ENCODE measurements around the gene CPA4.
"Not testable (repeated sequence)": the region's sequence is repeated elsewhere in the genome, so short reads cannot be mapped to it uniquely, and the experiment has no call there.

CPA4 gene, protein sequence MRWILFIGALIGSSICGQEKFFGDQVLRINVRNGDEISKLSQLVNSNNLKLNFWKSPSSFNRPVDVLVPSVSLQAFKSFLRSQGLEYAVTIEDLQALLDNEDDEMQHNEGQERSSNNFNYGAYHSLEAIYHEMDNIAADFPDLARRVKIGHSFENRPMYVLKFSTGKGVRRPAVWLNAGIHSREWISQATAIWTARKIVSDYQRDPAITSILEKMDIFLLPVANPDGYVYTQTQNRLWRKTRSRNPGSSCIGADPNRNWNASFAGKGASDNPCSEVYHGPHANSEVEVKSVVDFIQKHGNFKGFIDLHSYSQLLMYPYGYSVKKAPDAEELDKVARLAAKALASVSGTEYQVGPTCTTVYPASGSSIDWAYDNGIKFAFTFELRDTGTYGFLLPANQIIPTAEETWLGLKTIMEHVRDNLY

DNA sequence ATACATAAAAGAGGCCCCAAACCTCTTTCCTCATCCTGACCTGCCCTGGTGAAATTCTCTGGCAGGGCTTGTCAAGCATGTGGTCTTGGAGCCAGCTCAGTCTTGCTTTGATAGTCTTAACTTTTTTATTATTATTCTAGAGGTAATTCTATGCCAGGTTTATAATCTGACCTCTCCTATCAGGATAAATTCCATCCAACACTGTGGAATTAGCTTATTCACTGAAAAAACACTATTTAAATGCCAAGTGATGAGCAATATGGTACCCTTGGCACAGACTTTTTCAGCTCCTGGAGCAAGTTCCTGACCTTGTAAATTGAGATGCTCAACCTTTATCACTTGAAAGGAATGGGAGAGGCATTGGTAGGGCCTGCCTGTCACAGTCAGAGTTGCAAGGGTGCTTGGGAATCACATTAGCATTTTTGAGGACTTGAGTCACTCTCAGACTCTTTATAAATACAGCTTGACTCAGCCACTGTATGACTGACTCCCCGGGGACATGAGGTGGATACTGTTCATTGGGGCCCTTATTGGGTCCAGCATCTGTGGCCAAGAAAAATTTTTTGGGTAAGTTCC lies at the start of gene CPA4:
Gene CPA4 (plus strand): TSS at position 480 of the 576 bp plus-strand sequence. CDS start 20 bp downstream, at position 500.
- DNase-seq (ENCODE audit: low read depth in 4 of 4, low spot score in 1 of 4) = no peak

DNA sequence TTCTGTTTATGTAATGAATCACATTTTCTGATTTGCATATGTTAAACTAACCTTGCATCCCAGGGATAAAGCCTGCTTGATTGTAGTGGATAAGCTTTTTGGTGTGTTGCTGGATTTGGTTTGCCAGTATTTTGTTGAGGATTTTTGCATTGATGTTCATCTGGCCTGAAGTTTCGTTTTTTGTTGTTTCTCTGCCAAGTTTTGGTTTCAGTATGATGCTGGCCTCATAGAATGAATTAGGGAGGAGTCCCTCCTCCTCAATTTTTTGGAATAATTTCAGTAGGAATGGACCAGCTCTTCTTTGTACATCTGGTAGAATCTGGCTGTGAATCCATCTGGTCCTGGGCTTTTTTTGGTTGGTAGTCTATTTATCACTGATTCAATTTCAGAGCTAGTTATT lies 49.5 kb upstream of the CPA4 start:
- not testable (repeated sequence) for DNase-seq (ENCODE audit: low read depth in 4 of 4, low spot score in 1 of 4)

DNA sequence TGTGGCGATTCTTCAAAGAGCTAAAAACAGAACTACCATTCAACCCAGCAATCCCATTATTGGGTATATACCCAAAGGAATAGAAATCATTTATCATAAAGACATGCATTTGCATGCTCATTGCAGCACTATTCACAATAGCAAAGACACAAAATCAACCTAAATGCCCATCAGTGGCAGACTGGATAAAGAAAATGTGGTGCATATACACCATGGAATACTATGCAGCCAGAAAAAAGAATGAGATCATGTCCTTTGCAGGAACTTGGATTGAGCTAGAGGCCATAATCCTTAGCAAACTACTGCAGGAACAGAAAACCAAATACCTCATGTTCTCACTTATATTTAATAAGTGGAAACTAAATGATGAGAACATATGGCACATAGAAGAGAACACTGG lies 46.5 kb upstream of the CPA4 start:
- DNase-seq (ENCODE audit: low read depth in 4 of 4, low spot score in 1 of 4) = not testable (repeated sequence)

DNA sequence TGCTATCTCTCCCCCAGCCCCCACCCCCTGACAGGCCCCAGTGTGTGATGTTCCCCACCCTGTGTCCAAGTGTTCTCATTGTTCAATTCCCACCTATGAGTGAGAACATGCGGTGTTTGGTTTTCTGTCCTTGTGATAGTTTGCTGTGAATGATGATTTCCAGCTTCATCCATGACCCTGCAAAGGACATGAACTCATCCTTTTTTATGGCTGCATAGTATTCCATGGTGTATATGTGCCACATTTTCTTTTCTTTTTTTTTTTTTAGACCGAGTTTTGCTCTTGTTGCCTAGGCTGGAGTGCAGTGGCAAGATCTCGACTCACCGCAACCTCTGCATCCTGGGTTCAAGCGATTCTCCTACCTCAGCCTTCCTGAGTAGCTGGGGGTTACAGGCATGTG lies 44.1 kb upstream of the CPA4 start:
- not testable (repeated sequence) for DNase-seq (ENCODE audit: low read depth in 4 of 4, low spot score in 1 of 4)

DNA sequence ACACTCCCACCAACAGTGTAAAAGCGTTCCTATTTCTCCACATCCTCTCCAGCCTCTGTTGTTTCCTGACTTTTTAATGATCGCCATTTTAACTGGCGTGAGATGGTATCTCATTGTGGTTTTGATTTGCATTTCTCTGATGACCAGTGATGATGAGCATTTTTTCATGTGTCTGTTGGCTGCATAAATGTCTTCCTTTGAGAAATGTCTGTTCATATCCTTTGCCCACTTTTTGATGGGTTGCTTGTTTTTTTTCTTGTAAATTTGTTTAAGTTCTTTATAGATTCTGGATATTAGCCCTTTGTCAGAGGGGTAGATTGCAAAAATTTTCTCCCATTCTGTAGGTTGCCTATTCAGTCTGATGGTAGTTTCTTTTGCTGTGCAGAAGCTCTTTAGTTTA lies 43.3 kb upstream of the CPA4 start:
- not testable (repeated sequence) for DNase-seq (ENCODE audit: low read depth in 4 of 4, low spot score in 1 of 4)

DNA sequence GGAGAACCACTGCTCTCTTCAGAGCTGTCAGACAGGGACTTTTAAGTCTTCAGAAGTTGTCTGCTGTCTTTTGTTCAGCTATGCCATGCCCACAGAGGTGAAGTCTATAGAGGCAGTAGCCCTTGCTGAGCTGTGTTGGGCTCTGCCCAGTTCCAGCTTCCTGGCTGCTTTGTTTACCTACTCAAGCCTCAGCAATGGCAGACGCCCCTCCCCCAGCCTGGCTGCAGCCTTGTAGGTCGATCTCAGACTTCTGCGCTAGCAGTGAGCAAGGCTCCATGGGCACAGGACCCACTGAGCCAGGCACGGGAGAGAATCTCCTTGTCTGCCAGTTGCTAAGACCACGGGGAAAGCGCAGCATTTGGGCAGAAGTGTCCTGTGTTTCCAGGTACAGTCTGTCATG lies 38.4 kb upstream of the CPA4 start:
- DNase-seq (ENCODE audit: low read depth in 4 of 4, low spot score in 1 of 4) = no peak

DNA sequence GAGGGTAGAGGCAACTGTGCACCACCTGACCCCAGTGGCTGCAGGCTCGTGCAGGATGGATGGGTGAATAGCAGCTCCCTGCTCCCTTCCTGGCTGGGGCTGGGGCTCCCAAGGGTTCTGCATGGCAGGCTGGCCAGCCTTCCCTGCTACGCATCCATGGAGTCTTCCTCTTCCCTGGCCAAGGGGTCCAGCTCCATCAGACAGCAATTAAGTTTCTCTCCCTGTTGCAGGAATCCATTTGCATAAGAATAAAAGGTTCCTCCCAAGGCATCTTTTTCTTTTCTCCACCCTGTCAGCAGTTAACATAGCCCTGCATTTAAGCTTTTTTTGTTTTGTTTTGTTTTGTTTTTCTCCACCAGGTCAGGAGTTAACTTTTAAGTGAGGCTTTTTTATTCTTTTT lies 36.3 kb upstream of the CPA4 start:
- DNase-seq (ENCODE audit: low read depth in 4 of 4, low spot score in 1 of 4) = no peak

DNA sequence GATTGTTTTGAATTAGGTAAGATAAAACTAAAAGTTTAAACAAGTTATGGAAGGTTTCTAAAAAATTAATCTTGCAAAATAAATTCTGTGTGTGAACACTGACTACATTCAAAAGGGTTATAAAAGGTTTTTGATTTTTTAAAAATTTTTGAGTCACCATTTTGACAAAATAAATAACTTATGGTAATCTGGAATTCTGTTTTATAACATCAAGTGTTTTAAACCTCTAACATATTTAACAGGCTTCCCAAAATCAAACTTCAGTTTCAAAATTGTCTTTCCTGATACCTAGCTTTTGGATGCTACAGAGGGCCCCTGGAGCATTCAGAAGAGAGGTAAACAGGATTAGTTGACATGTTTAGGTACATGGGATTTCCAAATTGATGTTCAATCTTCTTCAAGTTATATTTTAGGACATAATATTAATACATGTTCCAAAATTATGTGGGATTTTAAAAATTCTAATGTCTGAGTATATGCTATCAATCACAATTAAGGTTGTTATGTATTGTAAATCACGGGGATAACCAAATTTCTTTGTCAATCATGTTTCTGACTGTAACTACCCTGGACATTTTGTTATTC lies 34.4 kb upstream of the CPA4 start:
- no peak for DNase-seq (ENCODE audit: low read depth in 4 of 4, low spot score in 1 of 4)

DNA sequence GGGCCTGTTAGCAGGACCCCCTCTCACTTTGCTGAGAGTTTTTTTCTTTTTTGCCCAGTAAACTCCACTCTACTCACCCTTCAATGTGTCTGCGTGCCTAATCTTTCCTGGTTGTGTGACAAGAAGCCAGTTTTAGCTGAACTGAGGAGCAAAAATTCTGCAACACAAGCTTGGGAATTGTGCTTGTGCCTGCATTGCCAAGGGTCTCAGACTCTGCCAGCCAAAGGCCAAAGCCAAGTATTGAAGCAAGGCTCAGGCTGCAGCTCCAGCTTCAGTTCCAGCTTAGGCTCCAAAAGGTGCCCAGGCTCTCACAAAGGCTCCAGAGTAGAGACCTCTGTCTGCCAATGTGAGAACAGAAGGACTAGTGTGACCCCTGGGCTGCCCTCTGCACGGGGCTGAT lies 30.5 kb upstream of the CPA4 start:
- no peak for DNase-seq (ENCODE audit: low read depth in 4 of 4, low spot score in 1 of 4)

DNA sequence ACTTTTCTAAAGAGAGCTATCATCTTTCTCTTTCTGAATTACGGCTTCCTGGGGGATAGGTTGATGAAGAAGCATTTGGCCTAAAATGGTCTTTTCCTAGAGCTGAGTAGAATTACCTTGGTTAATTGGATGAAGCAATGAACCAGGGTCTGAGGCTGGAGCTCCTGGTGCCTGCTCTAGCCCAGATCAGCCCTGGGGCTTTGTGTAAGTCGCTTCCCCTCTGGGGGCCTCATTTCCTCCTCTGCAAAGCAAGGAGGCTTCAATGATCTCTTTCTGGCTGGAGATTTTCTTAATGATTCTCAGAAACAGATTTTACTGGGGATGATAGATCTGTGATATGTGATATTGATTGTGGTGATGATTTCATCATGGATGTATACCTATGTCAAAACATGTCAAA lies 29.8 kb upstream of the CPA4 start:
- no peak for DNase-seq (ENCODE audit: low read depth in 4 of 4, low spot score in 1 of 4)

DNA sequence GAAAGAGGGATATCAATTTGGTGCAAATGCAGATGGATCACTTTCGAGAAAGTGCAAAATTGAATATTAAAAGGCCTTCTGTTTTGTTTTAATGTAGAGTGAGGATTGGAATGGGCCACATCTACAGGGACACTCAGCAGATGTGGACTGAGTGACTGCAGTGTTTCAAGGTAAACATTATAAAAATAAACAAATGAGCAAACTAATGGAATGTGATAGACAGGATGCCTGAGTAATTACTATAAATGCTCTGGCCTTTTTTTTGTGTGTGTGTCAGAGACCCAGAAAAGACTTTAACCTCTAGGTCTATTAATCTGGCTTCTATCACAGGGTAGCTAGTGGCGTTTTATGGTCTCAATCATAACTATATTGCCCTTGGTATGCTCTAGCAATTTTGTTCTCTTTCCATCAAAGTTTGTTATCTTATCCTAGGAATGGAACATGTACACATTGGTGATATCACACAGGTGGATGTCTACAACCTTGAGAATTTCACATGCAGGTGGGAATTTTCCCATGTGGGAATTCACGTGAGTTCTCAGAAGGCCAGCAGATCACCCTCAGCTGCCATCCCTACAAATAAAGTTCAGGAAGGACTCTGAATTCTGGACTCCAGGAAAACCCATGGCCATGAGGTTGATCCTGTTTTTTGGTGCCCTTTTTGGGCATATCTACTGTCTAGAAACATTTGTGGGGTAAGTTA lies 26.6 kb upstream of the CPA4 start, which contains the start of gene CPA2:
Gene CPA2 (plus strand): TSS at position 606 of the 703 bp plus-strand sequence. CDS start 19 bp downstream, at position 625.
- DNase-seq (ENCODE audit: low read depth in 4 of 4, low spot score in 1 of 4) = no peak

DNA sequence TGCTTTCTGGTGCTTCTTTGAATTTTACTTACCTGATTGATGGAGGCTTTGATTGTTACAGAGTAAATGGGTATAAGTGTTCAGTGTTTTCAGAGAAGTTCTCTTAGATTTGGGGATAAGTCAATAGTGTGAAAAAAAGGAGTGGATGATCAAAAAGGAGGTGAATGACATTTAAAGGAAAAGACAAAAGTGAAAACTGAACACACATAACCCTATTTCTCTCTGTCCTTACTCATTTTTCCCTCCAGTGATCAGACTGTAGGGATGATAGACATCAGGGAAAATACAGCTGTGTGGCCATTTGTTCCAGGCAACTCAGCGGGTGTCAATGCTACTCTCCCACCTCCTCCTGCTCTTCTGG lies 26.0 kb upstream of the CPA4 start:
- no peak for DNase-seq (ENCODE audit: low read depth in 4 of 4, low spot score in 1 of 4)

DNA sequence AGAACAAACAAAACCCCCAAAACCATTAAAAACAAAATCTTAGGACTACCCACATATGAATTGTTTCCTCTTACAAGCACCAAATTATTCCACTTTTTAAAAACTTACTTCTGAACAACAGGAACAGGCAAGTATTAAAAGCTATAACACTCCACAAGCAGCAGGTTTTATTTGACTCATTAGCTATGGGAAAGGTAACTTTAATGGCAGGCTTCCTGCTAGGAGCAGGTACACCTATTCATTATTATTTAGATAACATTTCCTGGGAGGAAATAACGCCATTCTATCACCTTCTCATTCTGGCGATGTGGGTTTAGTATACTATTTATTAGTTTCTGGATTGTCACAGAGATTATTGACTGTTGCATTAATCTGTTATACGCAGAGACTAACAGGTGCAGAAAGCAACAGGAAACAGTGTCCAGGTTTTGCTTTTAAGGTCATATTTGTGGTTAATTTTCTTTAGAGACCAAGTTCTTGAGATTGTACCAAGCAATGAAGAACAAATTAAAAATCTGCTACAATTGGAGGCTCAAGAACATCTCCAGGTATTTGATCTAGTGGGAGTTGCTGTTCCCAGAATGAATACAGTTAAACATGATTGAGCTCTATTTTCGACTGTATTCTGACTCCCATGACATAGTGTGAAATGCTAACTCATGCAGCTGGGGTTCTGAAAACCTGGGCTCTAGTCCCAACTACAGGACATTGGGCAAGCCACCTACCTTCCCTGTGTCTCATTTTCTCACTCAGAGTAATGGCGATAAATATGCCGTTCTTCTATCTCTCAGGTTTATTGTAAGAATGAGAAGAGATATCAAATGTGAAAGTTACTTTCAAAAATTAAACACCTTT lies 24.3 kb upstream of the CPA4 start:
- no peak for DNase-seq (ENCODE audit: low read depth in 4 of 4, low spot score in 1 of 4)

DNA sequence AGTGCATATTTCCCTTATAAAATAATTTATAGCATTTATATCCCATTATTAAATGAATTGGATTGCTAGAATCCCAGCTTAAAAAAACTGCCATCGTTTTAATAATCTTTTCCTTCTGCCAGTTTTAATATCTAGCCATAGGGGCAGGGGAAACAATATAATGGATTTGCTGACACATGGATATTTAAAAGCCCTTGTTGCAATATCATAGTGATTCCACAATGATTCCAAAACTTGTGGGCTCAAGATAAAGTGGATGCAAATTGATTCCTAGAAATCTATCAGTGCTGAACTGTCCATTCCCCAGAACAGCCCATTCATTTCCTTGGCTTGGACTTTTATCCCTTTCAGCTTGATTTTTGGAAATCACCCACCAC lies 23.7 kb upstream of the CPA4 start:
- DNase-seq (ENCODE audit: low read depth in 4 of 4, low spot score in 1 of 4) = no peak

DNA sequence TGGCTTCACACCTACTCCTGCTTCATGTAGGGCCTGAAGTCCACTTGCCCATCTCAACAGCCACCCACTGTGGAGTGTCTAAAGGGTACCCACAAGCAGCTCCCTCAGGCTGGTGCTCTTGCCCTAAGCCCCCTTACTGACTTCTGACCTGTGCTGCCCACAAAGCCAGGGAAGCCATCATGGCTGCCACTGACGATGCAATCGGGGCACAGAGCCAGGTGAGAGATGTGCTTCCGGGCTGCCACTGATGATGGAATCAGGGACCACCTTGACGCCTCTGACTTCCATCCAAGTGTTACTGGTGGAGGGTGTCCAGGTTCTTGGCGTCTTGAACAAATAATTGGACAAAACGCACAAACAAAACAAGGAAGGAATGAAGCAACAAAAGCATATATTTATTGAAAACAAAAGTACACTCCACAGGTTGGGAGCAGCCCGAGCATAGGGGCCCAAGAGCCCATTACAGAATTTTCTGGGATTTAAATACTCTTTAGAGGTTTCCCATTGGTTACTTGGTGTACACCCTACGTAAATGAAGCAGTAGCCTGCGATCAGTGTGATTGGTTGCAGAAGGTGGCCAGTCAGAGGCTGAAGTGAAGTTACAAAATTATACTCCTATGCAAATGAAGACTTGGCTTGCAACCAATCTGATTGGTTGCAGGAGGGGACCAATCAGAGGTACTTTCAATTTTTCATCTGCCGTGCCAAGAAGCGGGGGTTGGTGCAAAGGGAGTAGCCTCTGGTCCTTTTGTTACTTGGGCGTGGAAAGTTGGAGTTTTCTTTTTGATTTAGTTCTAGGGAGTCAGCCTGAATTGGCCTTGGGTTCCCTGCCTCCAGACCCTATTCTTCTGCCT lies 21.8 kb upstream of the CPA4 start:
- no peak for DNase-seq (ENCODE audit: low read depth in 4 of 4, low spot score in 1 of 4)

DNA sequence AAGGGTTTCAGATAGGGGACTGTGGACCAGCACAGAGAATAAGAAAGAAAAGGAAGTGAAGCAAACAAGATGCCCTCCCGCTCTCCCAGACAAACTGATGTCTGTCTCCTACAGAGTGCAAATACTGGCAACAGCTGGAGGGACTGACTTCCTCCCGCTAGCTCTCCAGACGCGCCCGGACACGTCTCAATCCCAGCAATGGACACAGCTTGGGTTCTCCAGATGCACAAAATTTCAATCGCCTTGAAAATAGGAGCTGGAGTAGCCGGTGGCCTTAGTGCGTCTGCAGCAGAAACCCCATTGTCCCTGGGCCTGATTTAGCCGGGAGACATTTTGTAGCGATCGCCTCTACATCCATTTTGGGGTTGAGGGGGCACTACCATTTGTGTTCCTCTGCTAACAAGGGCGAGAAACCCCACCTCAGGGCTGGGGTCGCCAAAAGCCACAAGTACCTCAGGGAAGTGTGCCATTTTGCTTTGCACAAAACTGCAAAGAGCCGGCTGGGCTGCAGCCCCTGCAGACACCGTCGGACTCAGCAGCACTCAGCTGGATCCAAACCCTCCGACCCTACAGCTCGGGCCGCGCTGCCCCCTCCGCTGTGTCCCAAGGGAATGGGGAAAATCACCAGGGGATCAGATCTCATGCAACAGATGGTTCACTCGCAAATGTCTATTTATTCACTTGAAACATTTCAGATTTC lies 20.4 kb upstream of the CPA4 start:
- DNase-seq (ENCODE audit: low read depth in 4 of 4, low spot score in 1 of 4) = no peak

DNA sequence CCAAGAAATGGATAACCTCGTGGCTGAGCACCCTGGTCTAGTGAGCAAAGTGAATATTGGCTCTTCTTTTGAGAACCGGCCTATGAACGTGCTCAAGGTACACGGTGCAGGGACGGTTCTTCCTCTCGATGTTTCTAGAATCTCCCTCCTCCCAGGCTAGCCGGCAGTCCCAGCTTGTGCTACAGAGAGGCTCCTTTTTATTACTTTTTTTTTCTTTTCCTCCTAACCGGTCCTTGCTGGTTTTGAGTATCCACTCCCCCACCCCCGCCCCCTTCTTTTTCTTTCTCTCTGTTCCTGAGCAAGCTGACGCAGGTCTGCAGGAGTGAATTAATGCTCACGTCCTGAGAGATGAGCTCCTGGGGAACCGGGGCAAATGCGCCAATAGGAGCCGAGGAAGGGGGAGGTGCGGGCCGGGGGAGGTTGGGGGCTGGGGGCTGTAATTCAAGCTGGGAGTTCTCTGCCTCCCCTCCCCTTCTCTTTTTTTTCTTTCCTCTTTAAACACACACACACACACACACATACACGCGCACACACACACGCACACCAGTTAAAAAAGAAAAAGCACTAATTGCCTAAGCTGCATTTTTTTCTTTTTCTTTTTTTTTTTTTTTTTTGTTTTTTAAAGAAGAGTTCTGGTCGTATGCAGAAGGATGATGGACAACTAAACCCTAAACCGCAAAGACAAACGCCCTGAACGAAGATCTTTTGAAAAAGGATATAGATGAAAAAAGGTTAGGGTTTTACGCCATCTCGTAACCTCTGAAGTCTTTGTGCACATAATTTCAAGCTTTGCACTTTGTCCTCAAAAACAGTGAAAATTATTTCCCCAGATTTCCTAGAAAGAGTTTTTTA lies 19.7 kb upstream of the CPA4 start:
- DNase-seq (ENCODE audit: low read depth in 4 of 4, low spot score in 1 of 4) = no peak

DNA sequence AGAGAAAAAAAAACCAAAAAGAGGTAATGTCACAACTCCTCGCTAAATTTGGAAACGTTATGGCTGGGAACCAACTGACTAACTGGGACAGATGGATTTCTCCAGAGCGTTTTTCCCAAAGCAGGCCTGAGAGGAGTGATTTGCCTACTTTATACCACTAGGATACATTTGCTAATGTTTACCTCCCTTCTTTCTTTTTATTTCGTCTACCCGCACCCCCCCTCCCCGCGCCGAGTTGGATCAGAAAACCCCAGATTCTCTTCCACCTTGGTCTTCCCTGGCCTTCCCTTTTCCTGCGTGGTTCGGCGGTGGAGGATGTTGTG lies 19.1 kb upstream of the CPA4 start:
- no peak for DNase-seq (ENCODE audit: low read depth in 4 of 4, low spot score in 1 of 4)

DNA sequence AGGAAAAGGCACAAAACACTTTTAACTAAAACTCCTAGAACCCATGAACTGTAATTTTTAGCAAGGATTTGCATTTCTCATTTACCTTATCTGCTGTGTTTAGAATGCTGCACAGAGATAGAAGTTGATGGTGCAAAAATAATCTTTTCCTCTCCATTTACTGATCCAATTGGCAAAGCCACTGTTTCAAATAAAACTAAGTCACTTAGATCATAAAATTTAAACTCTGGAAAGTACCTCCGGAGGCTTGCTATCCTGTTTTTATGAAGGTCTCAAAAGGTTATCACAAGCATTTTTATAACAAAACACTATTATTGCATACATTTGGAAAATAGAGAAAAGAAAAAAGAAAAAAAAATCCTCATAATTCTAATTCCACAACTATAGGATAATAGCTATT lies 18.7 kb upstream of the CPA4 start:
- DNase-seq (ENCODE audit: low read depth in 4 of 4, low spot score in 1 of 4) = no peak

Measured in stimulated activated CD4-positive, alpha-beta T cell treated with anti-CD3 and anti-CD28 coated beads, Interleukin-1b, Interleukin-23, amount 100 ng/mL, for 24 hours (primary cell).